Spleen (tissue), 7 donors: ENCODE results near the gene ELSPBP1.

ENCODE experiments used
- CTCF ChIP-seq, 11 experiments: fragments of 200-600 bp in 7 of 11; fragments of 450-650 bp in 4 of 11; sonication (generic) in 4 of 11; IDR thresholded peaks in 8 of 11; conservative IDR thresholded peaks in 3 of 11; 1 replicate in 7 of 11; 2 replicates in 4 of 11; pipeline versions ENCODE4 v1.4.0 to v1.8.0; 2016 to 2021; ENCODE audit warnings: antibody characterized with exemption in 11 of 11, inconsistent platforms in 4 of 11, mild to moderate bottlenecking in 1 of 11
- POLR2A ChIP-seq, 3 donors: fragments of 450-650 bp; IDR thresholded peaks; one replicate each; pipeline ENCODE4 v1.5.1; 2017; ENCODE audit warnings: antibody characterized with exemption in 3 of 3, mild to moderate bottlenecking in 1 of 3
- POLR2AphosphoS5 ChIP-seq, 3 donors: sonication (generic); formaldehyde crosslinking; IDR thresholded peaks; one replicate each; pipeline ENCODE4 v1.5.1; 2017; ENCODE audit warnings: antibody characterized with exemption in 3 of 3
- donor health status: DM: no; HTN: no; CAD: no; lungs with moderate emphysema.
- donor health status: DM: no; HTN: no; CAD: no.
- donor health status: DM: no; HTN: no; CAD: no.

- no peak for TF ChIP-seq POLR2A (IDR thresholded peaks at IDR 0.05)
- TF ChIP-seq CTCF (IDR thresholded peaks at IDR 0.05 in 8 of 11, conservative IDR thresholded peaks at IDR 0.05 in 3 of 11): no peak
- TF ChIP-seq POLR2AphosphoS5 (IDR thresholded peaks at IDR 0.05): no peak
These were observed 3.1 kb upstream of the ELSPBP1 start for GRCh38 chr19:47991191-47991808.
